Activated T-cell treated with anti-CD3 and anti-CD28 coated beads, Interleukin-2, amount 50 U/mL, for 48 hours (primary cell): ENCODE results near the gene ROR1.
"Not testable (repeated sequence)": the region's sequence is repeated elsewhere in the genome, so short reads cannot be mapped to it uniquely, and the experiment has no call there.

Experiments
- DNase-seq, 2 experiments: peaks; one replicate each; pipeline ENCODE4 v3.0.0-alpha.2; 2020

ROR1 gene

GRCh38 chr1:63795455-63795854 is 21.6 kb downstream of the ROR1 start:
- no peak for DNase-seq

- no peak for DNase-seq
Observed at GRCh38 chr1:63797056-63797726, 23.4 kb downstream of the ROR1 start.

GRCh38 chr1:63798284-63798683 is 24.5 kb downstream of the ROR1 start:
- no peak for DNase-seq

GRCh38 chr1:63799307-63799706 is 25.5 kb downstream of the ROR1 start:
- no peak for DNase-seq

- DNase-seq = no peak
Observed at GRCh38 chr1:63799820-63800219, 26.0 kb downstream of the ROR1 start.

- no peak for DNase-seq
Observed at GRCh38 chr1:63802109-63802508, 28.3 kb downstream of the ROR1 start.

GRCh38 chr1:63804829-63805484 is 31.1 kb downstream of the ROR1 start:
- no peak for DNase-seq

- DNase-seq = no peak
Observed at GRCh38 chr1:63807046-63807445, 33.2 kb downstream of the ROR1 start.

- DNase-seq = no peak
Observed at GRCh38 chr1:63810936-63811469, 37.2 kb downstream of the ROR1 start.

GRCh38 chr1:63812071-63812700 is 38.4 kb downstream of the ROR1 start:
- no peak for DNase-seq

- DNase-seq = no peak
Observed at GRCh38 chr1:63813829-63814277, 40.0 kb downstream of the ROR1 start.

- not testable (repeated sequence) for DNase-seq
Observed at GRCh38 chr1:63816217-63816815, 42.5 kb downstream of the ROR1 start.

GRCh38 chr1:63817152-63817667 is 43.4 kb downstream of the ROR1 start:
- DNase-seq = no peak

GRCh38 chr1:63817700-63818099 is 43.9 kb downstream of the ROR1 start:
- no peak for DNase-seq

- no peak for DNase-seq
Observed at GRCh38 chr1:63818567-63819325, 44.9 kb downstream of the ROR1 start.

GRCh38 chr1:63819795-63820194 is 46.0 kb downstream of the ROR1 start:
- no peak for DNase-seq

- no peak for DNase-seq
Observed at GRCh38 chr1:63821091-63822005, 47.5 kb downstream of the ROR1 start.

- DNase-seq = no peak
Observed at GRCh38 chr1:63822540-63822939, 48.7 kb downstream of the ROR1 start.

- DNase-seq = no peak
Observed at GRCh38 chr1:63824451-63824850, 50.6 kb downstream of the ROR1 start.

GRCh38 chr1:63825111-63825510 is 51.3 kb downstream of the ROR1 start:
- DNase-seq = no peak

GRCh38 chr1:63826246-63826861 is 52.5 kb downstream of the ROR1 start:
- not testable (repeated sequence) for DNase-seq
